ENCODE measurements around the gene SLC39A9. TPM values are rescaled to one million over a fixed set of nuclear protein-coding genes. Genes with fewer than 3 reads are reported as not detected.

Gene SLC39A9
- total RNA-seq, 4 donors from 2014 or later, result 26.8 to 131 (median 38.7) TPM

- Histone ChIP-seq H3K36me3 (no peaks in the 10 kb centered on the region), H3K9me3 (no peaks in the 10 kb centered on the region), H3K4me3 (no peak overlapping the region), H3K4me1 (no peaks in the 10 kb centered on the region), H3K27ac (no peak overlapping the region), H3K27me3 (no peaks in the 10 kb centered on the region)
- TF ChIP-seq POLR2A (IDR thresholded peaks at IDR 0.05), result no peak
- TF ChIP-seq CTCF (IDR thresholded peaks at IDR 0.05), result no peak
- intact Hi-C loops (cut with DNase I; ENCODE audit: low total_unique reads), result no loop called here
- no peak for DNase-seq
Measured at GRCh38 chr14:69441948-69442347, 43.5 kb downstream of the SLC39A9 start.

- intact Hi-C loops (cut with DNase I; ENCODE audit: low total_unique reads), result no loop called here
- Histone ChIP-seq H3K4me1 (no peaks in the 10 kb centered on the region), H3K9me3 (no peaks in the 10 kb centered on the region), H3K27ac (no peak overlapping the region), H3K36me3 (no peaks in the 10 kb centered on the region), H3K4me3 (no peak overlapping the region), H3K27me3 (no peaks in the 10 kb centered on the region)
- no peak for DNase-seq
- TF ChIP-seq CTCF (IDR thresholded peaks at IDR 0.05) (no peak), POLR2A (IDR thresholded peaks at IDR 0.05) (no peak)
Measured at GRCh38 chr14:69443296-69443805, 44.9 kb downstream of the SLC39A9 start.

GRCh38 chr14:69449216-69449615 lies 50.7 kb downstream of the SLC39A9 start:
- H3K36me3 ChIP-seq, result no peaks in the 10 kb centered on the region
- DNase-seq, result no peak
- H3K4me1 ChIP-seq, result no peaks in the 10 kb centered on the region
- H3K27ac ChIP-seq, result no peak overlapping the region
- intact Hi-C loops (cut with DNase I; ENCODE audit: low total_unique reads), result no loop called here
- TF ChIP-seq POLR2A (IDR thresholded peaks at IDR 0.05) (no peak), CTCF (IDR thresholded peaks at IDR 0.05) (no peak)
- no peaks in the 10 kb centered on the region for H3K27me3 ChIP-seq
- H3K4me3 ChIP-seq, result no peak overlapping the region
- no peaks in the 10 kb centered on the region for H3K9me3 ChIP-seq

GRCh38 chr14:69451941-69452340 lies 53.4 kb downstream of the SLC39A9 start:
- H3K9me3 ChIP-seq, result no peaks in the 10 kb centered on the region
- no peak for DNase-seq
- intact Hi-C loops (cut with DNase I; ENCODE audit: low total_unique reads), result no loop called here

GRCh38 chr14:69458350-69458749 lies 59.9 kb downstream of the SLC39A9 start:
- H3K36me3 ChIP-seq, result no peaks in the 10 kb centered on the region
- intact Hi-C loops (cut with DNase I; ENCODE audit: low total_unique reads), result loop anchor here (5.0 kb wide), 1 partner anchor 216 kb away; no protein-coding TSS in a partner anchor
- H3K27me3 ChIP-seq, result no peaks in the 10 kb centered on the region
- no peak overlapping the region for H3K4me3 ChIP-seq
- no peaks in the 10 kb centered on the region for H3K9me3 ChIP-seq
- TF ChIP-seq CTCF (IDR thresholded peaks at IDR 0.05) (no peak), POLR2A (IDR thresholded peaks at IDR 0.05) (no peak)
- H3K4me1 ChIP-seq, result no peaks in the 10 kb centered on the region
- no peak overlapping the region for H3K27ac ChIP-seq
- no peak for DNase-seq

More at GRCh38 chr14:69451941-69452340, 53.4 kb downstream of the SLC39A9 start:
- H3K27ac ChIP-seq, result no peak overlapping the region
- H3K4me1 ChIP-seq, result no peaks in the 10 kb centered on the region
- no peak overlapping the region for H3K4me3 ChIP-seq
- no peaks in the 10 kb centered on the region for H3K36me3 ChIP-seq
- H3K27me3 ChIP-seq, result no peaks in the 10 kb centered on the region
- TF ChIP-seq CTCF (IDR thresholded peaks at IDR 0.05) (no peak), POLR2A (IDR thresholded peaks at IDR 0.05) (no peak)

Measured in uterus (tissue), 4 donors.